GM23338 (cell line): ENCODE measurements around the gene GSTM5. TPM values are rescaled to one million over a fixed set of nuclear protein-coding genes. Genes with fewer than 3 reads are reported as not detected.
"Not testable (repeated sequence)": the region's sequence is repeated elsewhere in the genome, so short reads cannot be mapped to it uniquely, and the experiment has no call there.

Experiments
- ATAC-seq: fragments of 200-7000 bp; cut with Tn5 transposase; 3 replicates; pipeline ENCODE4 v1.9.1; 2020
- DNase-seq: peaks from one replicate; pipeline ENCODE4 v3.0.0-alpha.2; 2015; ENCODE audit warnings: low spot score
- H2AFZ ChIP-seq: fragments of 200-600 bp; sonication (generic); 2 replicates; pipeline ENCODE4 v1.8.0; 2016; ENCODE audit warnings: antibody characterized with exemption, mild to moderate bottlenecking, moderate library complexity
- H3F3A ChIP-seq: fragments of 200-600 bp; sonication (generic); replicated peaks from 2 replicates; pipeline ENCODE4 v1.8.0; 2017; ENCODE audit warnings: antibody characterized with exemption, mixed run types, low read depth
- H3K27ac ChIP-seq: fragments of 200-600 bp; sonication (generic); 2 replicates; pipeline ENCODE4 v1.6.1; 2016; ENCODE audit warnings: low read depth
- H3K27me3 ChIP-seq: fragments of 200-600 bp; sonication (generic); 2 replicates; pipeline ENCODE4 v1.8.0; 2016; ENCODE audit warnings: mild to moderate bottlenecking, mixed run types, moderate library complexity; ENCODE audit not compliant: insufficient read depth
- H3K36me3 ChIP-seq: fragments of 200-600 bp; sonication (generic); 2 replicates; pipeline ENCODE4 v1.8.0; 2016; ENCODE audit warnings: mild to moderate bottlenecking; ENCODE audit not compliant: insufficient read depth
- H3K4me1 ChIP-seq: fragments of 200-600 bp; sonication (generic); 2 replicates; pipeline ENCODE4 v1.8.0; 2016; ENCODE audit warnings: mild to moderate bottlenecking, moderate library complexity; ENCODE audit not compliant: insufficient read depth
- H3K4me2 ChIP-seq: fragments of 200-600 bp; sonication (generic); 2 replicates; pipeline ENCODE4 v1.7.1; 2017; ENCODE audit warnings: mixed run types
- H3K4me3 ChIP-seq: fragments of 200-600 bp; sonication (generic); 2 replicates; pipeline ENCODE4 v1.6.1; 2016; ENCODE audit warnings: mixed run types
- H3K79me2 ChIP-seq: fragments of 200-600 bp; sonication (generic); replicated peaks from 2 replicates; pipeline ENCODE4 v1.8.0; 2017; ENCODE audit warnings: mild to moderate bottlenecking; ENCODE audit not compliant: insufficient read depth
- H3K9me2 ChIP-seq: fragments of 200-600 bp; sonication (generic); 2 replicates; pipeline ENCODE4 v1.8.0; 2017; ENCODE audit not compliant: insufficient read depth
- H4K20me1 ChIP-seq: fragments of 200-600 bp; sonication (generic); replicated peaks from 2 replicates; pipeline ENCODE4 v1.8.0; 2017; ENCODE audit warnings: mild to moderate bottlenecking; ENCODE audit not compliant: insufficient read depth
- H3K27ac Mint-ChIP-seq: 2 replicates; pipeline ENCODE4 v1.8.0; 2020; ENCODE audit warnings: inconsistent platforms, mild to moderate bottlenecking, moderate library complexity, mixed read lengths
- H3K27me3 Mint-ChIP-seq: 3 replicates; pipeline ENCODE4 v1.8.0; 2022; ENCODE audit warnings: low read depth, mild to moderate bottlenecking, moderate library complexity, mixed read lengths, inconsistent platforms; ENCODE audit not compliant: insufficient read depth, poor library complexity
- H3K36me3 Mint-ChIP-seq: 3 replicates; pipeline ENCODE4 v1.8.0; 2021; ENCODE audit warnings: low read depth, mild to moderate bottlenecking, inconsistent platforms, moderate library complexity, mixed read lengths
- H3K4me1 Mint-ChIP-seq: 3 replicates; pipeline ENCODE4 v1.8.0; 2020; ENCODE audit warnings: mild to moderate bottlenecking, inconsistent platforms, mixed read lengths
- H3K4me3 Mint-ChIP-seq: 3 replicates; pipeline ENCODE4 v1.8.0; 2021; ENCODE audit warnings: moderate library complexity, mild to moderate bottlenecking, inconsistent platforms, mixed read lengths
- H3K9me3 Mint-ChIP-seq: 3 replicates; pipeline ENCODE4 v1.8.0; 2020; ENCODE audit warnings: moderate library complexity, mild to moderate bottlenecking, inconsistent platforms, mixed read lengths
- CREB1 ChIP-seq: fragments of 250-450 bp; sonication (Bioruptor Pico); IDR thresholded peaks from 2 replicates; pipeline ENCODE4 v1.5.0; 2020; ENCODE audit warnings: low read depth, mild to moderate bottlenecking, moderate library complexity
- ETS1 ChIP-seq: IDR thresholded peaks from 2 replicates; pipeline ENCODE4 v1.6.1; 2016; ENCODE audit warnings: antibody characterized with exemption
- EZH2 ChIP-seq: fragments of 200-600 bp; sonication (generic); IDR thresholded peaks from one replicate; pipeline ENCODE4 v1.8.0; 2017; ENCODE audit warnings: antibody characterized with exemption, mild to moderate bottlenecking, low read depth; ENCODE audit not compliant: unreplicated experiment
- JUNB ChIP-seq: IDR thresholded peaks from one replicate; pipeline ENCODE4 v1.6.1; 2016; ENCODE audit warnings: antibody characterized with exemption; ENCODE audit not compliant: unreplicated experiment
- NANOG ChIP-seq: IDR thresholded peaks from 2 replicates; pipeline ENCODE4 v1.6.1; 2016; ENCODE audit warnings: antibody characterized with exemption, borderline replicate concordance
- POLR2AphosphoS5 ChIP-seq: IDR thresholded peaks from 2 replicates; pipeline ENCODE4 v1.6.1; 2016; ENCODE audit warnings: antibody characterized with exemption, low read depth
- STAT1 ChIP-seq: IDR thresholded peaks from one replicate; pipeline ENCODE4 v1.6.1; 2016; ENCODE audit warnings: antibody characterized with exemption; ENCODE audit not compliant: unreplicated experiment
- ZNF114 ChIP-seq: fragments of 250-450 bp; sonication (Bioruptor Pico); IDR thresholded peaks from 2 replicates; pipeline ENCODE4 v1.5.0; 2020; ENCODE audit warnings: mild to moderate bottlenecking, moderate library complexity
- polyA plus RNA-seq: library from polyadenylated mRNA; unstranded; fragments of >200 nt; fragmentation: Nextera tagmentation; extraction: Ambion mirVana; gene quantifications from 2 replicates; pipeline ENCODE4 v1.2.1, GENCODE V29; 2016
- total RNA-seq: library from RNA; depleted of rRNA; stranded (reverse); fragments of >200 nt; shearing (Covaris generic); gene quantifications from 2 replicates; pipeline ENCODE4 v1.2.3, GENCODE V29; 2014

The GSTM5 gene
- total and polyA plus RNA-seq, 2 experiments from 2014 or later: 2.5 to 5.0 TPM

DNA sequence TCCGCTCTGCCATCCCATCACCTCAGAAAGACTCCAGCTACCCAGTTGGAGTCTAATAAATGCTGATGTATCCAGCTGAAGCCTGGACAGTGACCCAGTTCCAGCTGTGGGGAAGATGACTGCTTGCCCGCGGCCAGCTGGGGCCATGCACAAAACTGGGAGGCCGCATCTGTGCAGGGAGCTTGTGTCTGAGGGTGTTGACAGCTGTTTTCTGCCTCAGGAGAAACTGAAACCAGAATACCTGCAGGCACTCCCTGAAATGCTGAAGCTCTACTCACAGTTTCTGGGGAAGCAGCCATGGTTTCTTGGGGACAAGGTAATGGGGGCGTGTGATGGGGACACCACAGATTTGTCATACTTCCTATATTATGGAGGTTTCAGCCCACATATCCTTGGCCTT, 41.0 kb upstream of the GSTM5 start:
- Mint-ChIP-seq H3K36me3 (no peaks in the 10 kb centered on the region), H3K9me3 (no peaks in the 10 kb centered on the region), H3K27me3 (peaks cover 2% of the 10 kb centered on the region), H3K4me1 (peaks cover 9% of the 10 kb centered on the region; the same call in 2 of the 3 replicates), H3K27ac (no peak overlapping the region), H3K4me3 (no peak overlapping the region)
- H2AFZ ChIP-seq: no peak overlapping the region
- no peaks in the 10 kb centered on the region for H3K9me2 ChIP-seq
- no peak overlapping the region for H3K4me2 ChIP-seq
- TF ChIP-seq NANOG: no peak
- no peak for TF ChIP-seq EZH2
- TF ChIP-seq POLR2AphosphoS5: no peak
- no peak for TF ChIP-seq ETS1
- ATAC-seq (no peak), DNase-seq (no peak)
- H3K4me3 ChIP-seq: no peak overlapping the region
- H3K27me3 ChIP-seq: no peaks in the 10 kb centered on the region
- H3K4me1 ChIP-seq: peaks cover 8% of the 10 kb centered on the region; the same call in 1 of the 2 replicates
- H3K36me3 ChIP-seq: no peaks in the 10 kb centered on the region
- H3F3A ChIP-seq: no peaks in the 10 kb centered on the region
- H3K79me2 ChIP-seq: no peaks in the 10 kb centered on the region
- H3K27ac ChIP-seq: no peak overlapping the region
- no peaks in the 10 kb centered on the region for H4K20me1 ChIP-seq

- not testable (repeated sequence) for H3K27ac Mint-ChIP-seq, DNase-seq, ATAC-seq
Measured at GRCh38 chr1:109673861-109674260, 38.2 kb upstream of the GSTM5 start.

GRCh38 chr1:109676683-109677381, 35.2 kb upstream of the GSTM5 start:
- not testable (repeated sequence) for H3K36me3 Mint-ChIP-seq, H3K4me1 Mint-ChIP-seq, H3K27me3 ChIP-seq, H3K79me2 ChIP-seq, H3K4me3 Mint-ChIP-seq, DNase-seq, H3K36me3 ChIP-seq, ATAC-seq, H2AFZ ChIP-seq, H3K4me1 ChIP-seq, H3K27me3 Mint-ChIP-seq, H4K20me1 ChIP-seq, H3K9me3 Mint-ChIP-seq, H3F3A ChIP-seq, H3K4me2 ChIP-seq, H3K27ac Mint-ChIP-seq, H3K9me2 ChIP-seq, H3K27ac ChIP-seq, H3K4me3 ChIP-seq

More at GRCh38 chr1:109673861-109674260, 38.2 kb upstream of the GSTM5 start:
- not testable (repeated sequence) for H3F3A ChIP-seq, H3K4me3 Mint-ChIP-seq, H3K4me1 Mint-ChIP-seq, H3K36me3 Mint-ChIP-seq, H2AFZ ChIP-seq, H3K27me3 Mint-ChIP-seq, H3K9me3 Mint-ChIP-seq, H3K4me2 ChIP-seq, H3K36me3 ChIP-seq, H3K27ac ChIP-seq, H3K4me1 ChIP-seq, H3K27me3 ChIP-seq, H3K79me2 ChIP-seq, H3K4me3 ChIP-seq, H4K20me1 ChIP-seq, H3K9me2 ChIP-seq

- Mint-ChIP-seq H3K27me3 (no peaks in the 10 kb centered on the region), H3K9me3 (no peaks in the 10 kb centered on the region), H3K27ac (no peak overlapping the region), H3K36me3 (no peaks in the 10 kb centered on the region), H3K4me3 (no peak overlapping the region), H3K4me1 (no peaks in the 10 kb centered on the region)
- no peaks in the 10 kb centered on the region for H3K27me3 ChIP-seq
- no peaks in the 10 kb centered on the region for H3K9me2 ChIP-seq
- H3K27ac ChIP-seq: no peak overlapping the region
- H3K4me2 ChIP-seq: no peak overlapping the region
- H3K4me1 ChIP-seq: no peaks in the 10 kb centered on the region
- ATAC-seq: no peak
- H3K36me3 ChIP-seq: no peaks in the 10 kb centered on the region
- no peaks in the 10 kb centered on the region for H3K79me2 ChIP-seq
- H2AFZ ChIP-seq: no peak overlapping the region
- H3K4me3 ChIP-seq: no peak overlapping the region
- no peaks in the 10 kb centered on the region for H4K20me1 ChIP-seq
- DNase-seq: no peak
- no peaks in the 10 kb centered on the region for H3F3A ChIP-seq
- TF ChIP-seq CREB1: no peak
- no peak for TF ChIP-seq NANOG
- no peak for TF ChIP-seq EZH2
- TF ChIP-seq JUNB: no peak
- TF ChIP-seq STAT1: no peak
- TF ChIP-seq ZNF114 (CRISPR knock-in tag): no peak
- no peak for TF ChIP-seq POLR2AphosphoS5
Measured at GRCh38 chr1:109677459-109677858, 34.6 kb upstream of the GSTM5 start.
